ENCODE measurements around the gene GNB2.
A peak's percentile ranks its signal among the peaks of the same experiment; 100 is the strongest.

The GNB2 gene

DNA sequence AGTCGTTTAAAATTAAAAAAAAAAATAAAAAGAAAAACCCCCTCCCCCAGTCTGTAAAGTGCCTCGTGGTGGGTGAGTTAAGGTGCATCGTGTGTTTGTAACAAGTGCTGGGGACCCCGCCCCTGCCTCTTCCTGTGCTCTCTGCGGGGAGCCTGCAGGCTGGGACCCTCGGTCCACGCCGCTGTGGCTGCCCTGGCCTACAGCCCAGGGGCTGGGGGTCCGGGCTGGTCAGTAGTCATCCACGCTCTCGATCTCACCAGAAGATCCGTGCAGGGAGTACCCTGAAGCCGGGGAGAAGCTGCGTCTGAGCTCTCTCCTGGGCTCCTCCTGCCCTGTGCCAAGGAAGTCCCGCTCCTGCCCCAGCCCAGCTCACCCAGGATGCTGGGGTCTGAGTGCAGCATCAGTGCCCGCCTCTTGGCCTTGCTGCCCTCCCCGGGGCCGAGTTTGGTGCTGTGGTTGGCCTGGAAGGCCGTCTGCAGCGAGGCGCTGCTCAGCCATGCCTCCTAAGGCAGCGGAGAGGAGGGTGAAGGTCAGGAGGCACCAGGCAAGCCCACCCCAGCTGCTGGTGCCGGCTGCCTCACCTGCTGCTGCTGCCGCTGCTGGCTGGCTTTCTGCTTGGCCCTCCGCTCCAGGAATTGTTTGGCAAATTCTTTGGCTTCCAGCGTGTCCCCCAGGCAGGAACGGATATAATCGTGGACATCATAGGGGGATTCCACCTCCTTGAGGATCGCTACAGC is 8.1 kb downstream of the GNB2 start:
- DNase-seq (ENCODE audit: low read depth), result no peak

DNA sequence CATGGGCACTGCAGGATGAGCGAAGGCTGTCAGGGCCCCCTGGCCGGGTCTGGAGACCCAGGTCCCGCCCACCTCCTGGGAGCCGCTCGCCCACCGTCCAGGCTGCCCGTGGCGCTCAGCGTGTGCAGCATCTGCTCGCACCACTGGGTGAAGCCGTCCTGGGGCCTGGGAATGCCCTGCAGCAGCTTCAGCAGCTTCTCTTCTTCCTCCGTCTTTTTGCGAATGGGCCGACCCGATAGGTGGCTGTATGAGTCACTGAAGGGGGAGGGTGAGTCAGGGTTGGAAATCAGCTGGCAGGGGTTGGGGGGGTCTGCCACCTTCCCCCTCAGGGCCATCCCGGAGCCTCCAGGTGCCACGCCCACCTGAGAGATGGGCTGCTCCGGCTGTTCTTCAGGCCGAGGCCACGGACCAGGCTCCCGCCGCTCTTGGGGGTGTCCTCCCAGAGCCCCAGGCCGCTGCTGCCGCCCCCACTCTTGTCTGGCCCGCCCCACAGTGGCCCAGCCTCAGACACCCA is 8.7 kb downstream of the GNB2 start:
- DNase-seq (ENCODE audit: low read depth), result no peak

DNA sequence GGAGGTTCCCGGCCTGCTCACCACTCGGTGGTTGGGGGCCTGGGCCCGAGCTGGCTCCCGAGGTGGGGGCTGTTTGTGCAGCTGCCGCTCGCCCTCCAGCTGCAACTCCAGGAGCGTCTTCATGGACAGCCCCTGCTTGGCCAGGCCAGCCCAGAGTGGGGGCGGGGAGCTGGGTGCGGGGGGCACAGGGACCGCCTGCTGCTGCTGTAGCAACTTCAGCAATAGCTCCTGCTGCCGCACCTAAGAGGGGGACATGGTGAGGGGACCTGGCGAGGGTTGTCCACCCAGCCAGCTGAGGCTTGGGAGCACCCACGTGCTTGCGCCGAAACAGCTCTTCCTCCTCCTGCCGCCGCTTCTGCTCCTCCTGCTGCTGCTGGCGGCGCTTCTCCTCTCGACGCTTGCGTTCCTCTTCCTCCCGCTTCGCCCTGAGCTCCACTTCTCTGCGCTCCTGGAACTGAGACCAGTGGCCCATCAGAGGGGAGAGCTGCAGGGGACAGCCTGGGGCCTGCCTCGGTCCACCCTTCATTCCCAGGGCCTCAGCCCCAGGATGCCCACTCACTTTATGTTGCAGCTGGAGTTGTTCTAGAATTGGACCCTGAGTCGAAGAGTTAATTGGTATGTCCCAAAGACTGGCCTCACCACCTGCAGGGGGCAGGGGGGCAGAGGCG is 9.6 kb downstream of the GNB2 start:
- DNase-seq (ENCODE audit: low read depth), result no peak

DNA sequence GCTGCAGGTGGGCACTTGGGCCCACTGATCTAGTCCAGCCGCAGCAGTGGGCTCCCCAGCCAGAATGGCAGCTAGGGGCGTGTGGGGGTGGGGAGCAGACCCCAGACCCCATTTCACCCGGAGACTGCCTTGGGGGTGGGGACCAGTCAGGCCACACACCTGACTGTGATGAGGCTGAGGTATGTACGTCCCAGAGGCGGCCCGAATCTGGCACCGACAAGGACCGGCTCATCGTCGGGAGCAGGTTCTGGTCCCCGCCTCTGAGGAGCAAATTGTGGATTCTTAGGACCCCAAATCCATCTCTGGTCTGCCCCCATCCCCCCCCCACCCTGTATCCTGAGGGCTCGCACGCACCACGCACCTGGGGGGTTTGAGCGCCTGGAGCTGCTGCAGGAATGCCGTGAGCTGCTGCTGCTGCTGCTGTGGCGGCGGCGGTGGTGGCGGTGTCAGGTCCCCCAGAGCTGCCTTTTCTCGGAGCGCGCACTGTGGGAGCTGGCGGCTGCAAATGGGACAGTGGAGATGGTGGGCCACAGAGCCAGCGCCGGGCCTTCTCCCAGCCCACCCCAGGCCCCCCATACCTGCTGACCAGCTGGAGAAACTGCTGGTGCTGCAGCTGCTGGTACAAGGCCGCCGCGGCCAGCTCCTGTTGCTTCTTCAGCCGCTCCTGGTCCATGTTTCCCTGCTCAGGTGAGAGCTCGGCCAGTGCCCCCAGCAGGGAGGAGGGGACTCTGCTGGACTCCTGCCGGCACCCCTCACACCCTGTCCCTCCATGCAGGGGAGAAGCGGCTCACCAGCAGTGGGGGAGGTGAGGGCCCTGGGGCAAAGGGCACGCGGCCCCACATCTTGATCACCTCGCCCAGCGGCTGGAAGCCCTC is 10.4 kb downstream of the GNB2 start:
- no peak for DNase-seq (ENCODE audit: low read depth)

DNA sequence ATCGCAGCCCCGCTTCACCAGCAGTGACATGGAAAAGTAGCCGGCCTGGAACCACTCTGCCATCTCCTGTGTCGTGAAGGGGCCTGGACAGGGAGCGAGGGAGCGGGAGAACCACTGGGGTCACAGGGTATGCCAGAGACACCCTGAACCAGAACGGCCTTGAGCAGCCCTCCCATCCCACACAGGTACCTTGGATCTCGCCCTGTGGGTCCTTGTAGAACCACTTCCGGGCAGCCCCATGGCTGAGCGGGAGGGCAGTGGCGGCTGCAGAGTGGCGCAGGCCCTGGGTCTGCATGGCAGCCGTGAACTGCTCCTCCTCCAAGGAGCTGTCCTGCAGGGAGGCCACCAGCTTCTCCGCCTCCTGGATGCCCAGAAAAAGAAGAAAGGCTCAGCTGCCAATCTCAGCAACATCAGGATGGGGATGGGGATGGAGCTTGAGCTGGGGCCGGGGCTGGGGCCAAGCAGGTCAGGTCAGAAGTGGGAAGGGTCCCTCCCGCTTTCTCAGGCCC is 11.0 kb downstream of the GNB2 start:
- DNase-seq (ENCODE audit: low read depth), result no peak

DNA sequence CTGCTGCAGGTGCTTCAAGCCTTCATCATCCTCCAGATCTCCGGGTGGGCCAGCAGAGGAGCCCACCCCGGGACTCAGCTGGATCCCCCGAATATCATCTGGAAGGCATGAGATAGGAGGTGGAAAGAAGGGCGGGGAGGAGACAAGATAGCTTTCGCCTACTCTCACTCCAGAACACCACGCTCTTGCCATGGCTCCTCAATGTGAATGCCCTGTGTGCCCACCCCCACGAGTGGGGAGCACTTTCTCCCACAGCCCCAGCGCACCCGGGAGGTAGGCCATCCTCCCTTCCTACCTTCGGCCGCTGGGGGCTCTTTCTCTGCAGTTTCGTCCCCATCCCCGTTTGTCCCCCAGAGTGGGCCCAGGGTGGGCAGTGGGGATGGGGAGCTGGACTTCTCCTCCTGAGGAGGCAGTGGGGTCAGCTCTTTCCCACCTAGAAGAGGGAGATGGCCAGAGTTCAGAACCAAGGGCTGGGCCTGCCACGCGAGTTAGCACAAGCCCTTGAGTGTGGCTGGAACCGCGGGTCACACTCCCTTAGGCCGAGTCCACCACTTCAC is 11.6 kb downstream of the GNB2 start:
- DNase-seq (ENCODE audit: low read depth), result no peak

DNA sequence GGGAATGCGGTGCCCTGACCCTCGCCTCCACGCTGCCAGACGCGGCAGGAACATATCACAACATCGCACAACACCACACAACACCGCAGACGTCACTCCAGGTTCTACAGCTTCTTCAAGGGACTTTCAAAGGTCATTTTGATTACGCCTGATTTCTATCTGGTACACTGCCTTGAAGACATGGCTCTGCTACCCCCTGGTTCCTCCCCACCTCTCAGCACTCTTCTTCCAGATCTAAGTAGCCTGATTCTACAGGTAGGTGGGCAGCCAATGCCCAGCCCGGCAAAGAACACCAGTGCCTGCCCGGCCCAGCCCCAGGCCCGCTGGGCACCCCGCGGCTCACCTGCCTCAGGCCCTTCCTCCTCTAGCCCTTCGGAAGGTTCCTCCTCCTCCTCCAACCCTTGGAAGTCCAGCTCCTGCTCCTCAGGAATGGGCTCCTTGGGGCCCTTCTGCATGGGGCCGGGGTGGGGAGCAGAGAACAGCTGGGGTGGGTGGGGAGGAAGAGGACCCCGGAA is 12.1 kb downstream of the GNB2 start:
- no peak for DNase-seq (ENCODE audit: low read depth)

DNA sequence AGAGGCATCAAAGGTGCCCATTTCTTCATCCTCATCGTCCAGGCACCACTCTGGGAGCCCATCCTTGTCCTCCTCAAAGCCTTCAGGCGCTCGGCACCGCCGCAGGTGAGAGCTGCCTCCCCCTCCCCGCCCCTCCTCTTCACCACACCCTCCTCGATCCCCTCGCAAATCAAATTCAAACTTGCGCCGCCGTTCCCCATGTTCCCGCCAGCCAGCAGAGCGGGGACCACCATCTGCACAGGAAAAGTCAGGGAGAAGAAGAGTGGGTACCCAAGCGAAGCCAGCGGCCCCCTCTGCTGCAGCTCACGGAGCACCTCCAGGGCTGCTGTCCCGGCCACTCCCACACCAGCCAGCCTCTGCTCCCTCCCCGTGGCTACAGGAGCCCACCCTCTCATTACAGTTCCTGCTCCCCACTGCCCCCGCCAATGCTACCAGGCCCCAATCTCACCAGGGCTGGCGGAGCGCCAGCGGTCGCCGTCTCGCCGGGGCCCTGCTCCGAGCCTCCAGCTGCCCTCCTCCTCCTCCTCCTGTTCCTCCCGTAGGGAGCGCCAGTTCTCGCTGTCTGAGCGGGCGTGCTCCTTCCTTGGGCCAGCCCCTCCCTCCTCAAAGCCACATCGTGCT is 12.8 kb downstream of the GNB2 start:
- no peak for DNase-seq (ENCODE audit: low read depth)

DNA sequence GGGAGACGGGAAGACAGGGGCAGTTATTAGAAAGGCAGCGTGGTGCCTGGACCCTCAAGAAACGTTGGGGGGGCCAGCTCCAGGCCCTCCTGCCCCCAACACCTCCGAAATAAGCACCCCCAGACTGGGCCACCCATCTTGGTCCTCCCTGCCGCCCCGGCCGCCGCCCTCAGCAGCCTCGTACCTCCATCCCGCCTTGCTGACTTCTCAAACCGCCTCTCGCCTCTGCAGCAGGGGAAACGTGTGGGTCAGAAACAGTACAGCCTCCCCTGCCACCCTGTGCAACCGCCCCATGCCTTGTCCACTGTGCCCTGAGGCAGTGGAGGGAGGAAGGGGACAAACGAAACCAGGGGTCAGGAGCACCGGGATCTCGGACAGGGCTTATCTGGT is 13.3 kb downstream of the GNB2 start:
- no peak for DNase-seq (ENCODE audit: low read depth)

DNA sequence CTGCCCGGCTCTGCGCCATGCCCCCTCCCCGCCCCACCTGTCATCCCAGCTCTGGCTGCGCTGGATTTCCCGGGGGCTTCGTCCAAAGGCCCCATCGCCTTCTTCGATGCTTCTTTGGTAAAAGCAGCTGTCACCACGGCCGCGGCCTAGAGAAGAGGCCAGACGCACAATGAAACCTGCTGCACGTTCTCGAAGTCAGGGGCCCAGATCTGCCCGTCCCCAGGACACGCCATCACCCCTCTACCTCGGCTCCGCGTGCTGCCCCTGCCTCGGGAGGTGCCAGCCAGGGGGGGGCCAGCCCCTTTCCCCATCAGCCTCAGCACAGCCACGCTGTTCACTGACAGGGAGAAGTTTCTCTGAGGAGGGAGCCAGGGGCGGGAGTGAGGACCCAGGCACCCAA is 13.7 kb downstream of the GNB2 start:
- no peak for DNase-seq (ENCODE audit: low read depth)

DNA sequence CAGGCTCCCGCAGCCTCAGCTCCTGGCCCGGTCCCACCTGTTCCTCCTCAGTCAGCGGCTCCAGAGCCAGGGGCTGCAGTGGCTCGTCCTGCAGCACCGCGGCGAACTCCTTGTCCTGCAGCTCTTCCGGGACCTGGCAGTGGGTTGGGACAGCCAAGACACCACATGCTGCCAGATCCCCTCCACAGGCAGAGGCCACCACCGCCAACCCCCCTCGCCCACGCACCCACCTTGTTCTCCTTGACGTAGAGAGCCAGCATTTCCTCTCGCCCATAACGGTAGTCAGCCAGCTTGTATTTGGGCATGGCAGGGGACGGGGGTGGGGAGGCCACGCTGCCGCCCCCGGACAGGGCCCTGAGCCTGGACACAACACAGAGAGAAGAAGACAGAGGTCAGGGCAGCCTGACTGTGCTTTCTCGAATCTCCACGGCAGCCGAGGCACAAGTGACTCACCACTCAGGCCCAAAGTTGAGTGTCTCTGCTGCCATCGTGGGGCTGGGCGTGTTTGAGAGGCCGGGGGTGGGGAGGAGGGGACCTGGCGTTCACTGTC is 14.3 kb downstream of the GNB2 start:
- no peak for DNase-seq (ENCODE audit: low read depth)

DNA sequence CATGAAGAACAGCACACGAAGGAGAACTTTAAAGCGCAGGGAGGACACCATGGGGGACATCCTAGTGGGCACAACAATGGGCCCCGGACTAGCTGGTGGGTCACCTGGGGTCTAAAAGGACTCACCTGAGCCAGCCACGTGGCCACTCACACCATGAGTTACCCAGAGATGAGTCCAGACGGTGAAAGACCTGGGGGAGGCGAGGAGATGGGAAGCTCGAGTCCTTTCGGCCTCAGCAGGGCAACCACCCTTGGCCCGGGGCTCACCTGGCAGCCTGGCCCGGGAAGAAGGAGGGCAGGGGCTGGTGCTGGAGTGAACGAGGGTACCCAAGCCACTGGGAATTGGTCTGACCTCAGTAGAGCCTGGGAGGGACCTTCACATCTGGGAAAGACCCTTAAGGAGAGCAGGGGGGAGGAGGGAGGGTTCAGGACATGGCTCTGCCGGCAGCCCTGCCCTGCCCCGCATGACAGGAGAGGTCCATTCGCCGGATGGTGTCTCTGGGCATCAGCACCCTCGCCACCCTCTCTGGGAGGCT is 14.9 kb downstream of the GNB2 start:
- DNase-seq (ENCODE audit: low read depth), result no peak

DNA sequence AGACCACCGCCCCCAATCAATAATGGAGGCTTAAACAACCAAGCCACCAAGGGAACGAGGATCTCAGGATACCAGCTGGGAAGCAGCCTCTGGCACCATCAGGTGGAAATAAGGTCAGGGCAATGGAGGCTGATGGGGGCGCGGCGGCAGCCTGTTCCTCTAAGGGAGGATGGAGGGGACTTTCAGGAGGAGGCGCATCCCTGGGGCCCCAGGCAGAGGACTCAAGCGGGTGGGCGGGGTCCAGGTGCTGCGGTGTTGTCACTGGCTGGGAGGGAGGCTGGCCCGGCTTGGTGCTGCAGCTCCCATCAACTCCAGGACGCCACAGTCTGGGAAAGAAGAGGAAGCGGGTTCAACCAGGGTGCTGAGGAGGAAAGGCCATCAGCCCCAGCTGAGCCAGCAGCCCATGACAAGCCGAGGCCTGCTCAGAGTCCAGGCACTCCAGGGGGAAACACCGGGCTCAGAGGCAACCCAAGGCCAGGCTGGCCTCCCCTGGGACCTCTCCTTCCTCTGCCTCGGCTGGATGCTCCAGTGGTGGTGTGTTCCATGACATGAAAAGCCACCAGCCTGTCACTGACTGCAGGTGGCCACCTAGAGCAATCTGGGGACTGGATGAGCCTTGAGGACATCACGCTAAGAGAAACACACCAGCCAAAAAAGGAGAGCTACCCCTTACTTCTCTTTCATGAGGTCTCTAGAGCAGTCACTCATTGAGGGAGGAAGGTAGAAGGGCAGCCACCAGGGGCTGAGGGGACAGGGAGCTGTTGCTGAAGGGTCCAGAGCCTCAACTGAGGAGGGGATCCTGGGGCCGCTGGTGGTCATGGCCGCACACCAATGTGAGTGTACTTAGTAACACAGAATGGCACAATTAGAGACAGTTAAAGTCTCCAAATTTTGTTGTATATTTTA is 15.9 kb downstream of the GNB2 start:
- no peak for DNase-seq (ENCODE audit: low read depth)

DNA sequence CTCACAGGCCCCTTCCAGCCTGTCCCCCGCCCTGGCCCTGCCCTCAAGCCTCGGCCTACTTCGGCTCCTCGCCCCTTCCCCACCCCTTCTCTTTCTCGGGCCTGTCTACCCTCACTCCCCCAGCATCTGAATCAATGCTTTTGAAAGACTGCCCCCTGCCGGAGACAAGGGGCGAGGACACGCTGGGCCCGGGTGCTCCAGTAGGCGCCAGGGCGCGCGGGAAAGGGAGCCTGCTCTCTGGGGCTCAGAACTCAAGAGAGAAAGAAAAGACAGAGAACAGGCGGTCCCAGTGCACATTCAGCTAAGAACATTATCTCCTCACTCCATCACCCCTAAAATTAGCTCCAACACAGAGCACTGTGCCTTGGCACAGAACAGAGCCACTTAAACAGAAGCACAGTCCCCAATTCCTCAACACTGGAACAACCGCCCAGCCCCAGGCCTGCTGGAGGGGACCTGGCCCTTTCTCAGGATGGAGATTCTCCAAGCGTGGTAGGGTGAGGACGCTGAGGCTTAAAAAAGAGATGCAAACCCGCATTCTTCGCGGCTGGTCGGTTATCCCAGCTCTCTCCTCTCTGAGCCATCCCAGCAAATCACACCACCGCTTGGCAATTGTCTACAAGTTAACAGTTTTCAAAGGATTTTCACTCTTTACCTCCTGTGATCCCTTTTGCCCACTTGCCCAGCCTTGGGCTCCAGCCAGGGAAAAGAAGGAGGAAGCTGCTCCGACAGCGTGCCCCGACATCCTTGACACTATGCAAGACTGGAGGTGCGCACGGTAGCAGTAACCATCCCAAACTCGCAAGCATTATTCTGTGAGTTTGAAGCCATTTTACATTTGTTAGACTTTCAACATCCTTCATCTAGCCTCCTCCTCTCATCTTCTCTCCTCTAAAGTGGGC is 18.4 kb downstream of the GNB2 start:
- DNase-seq (ENCODE audit: low read depth), result peak; percentile 50

DNA sequence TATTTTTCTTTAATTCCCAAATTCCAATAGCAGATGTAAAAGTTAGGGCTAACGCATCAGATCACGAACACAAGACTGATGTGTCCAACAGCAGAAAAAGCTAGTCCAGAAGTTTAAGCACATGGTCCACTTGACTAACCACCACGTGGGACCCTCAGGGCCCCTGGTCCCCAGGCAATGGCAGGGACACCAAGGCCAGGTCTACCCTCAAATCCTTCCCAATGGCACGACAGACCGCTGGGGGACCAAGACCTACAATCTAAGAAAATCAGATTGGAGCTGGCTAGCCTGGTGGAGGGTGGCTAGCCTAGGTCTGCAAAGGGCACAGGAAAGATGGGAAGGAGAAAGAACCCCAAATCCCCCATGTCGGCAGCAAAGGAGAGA is 19.0 kb downstream of the GNB2 start:
- no peak for DNase-seq (ENCODE audit: low read depth)

DNA sequence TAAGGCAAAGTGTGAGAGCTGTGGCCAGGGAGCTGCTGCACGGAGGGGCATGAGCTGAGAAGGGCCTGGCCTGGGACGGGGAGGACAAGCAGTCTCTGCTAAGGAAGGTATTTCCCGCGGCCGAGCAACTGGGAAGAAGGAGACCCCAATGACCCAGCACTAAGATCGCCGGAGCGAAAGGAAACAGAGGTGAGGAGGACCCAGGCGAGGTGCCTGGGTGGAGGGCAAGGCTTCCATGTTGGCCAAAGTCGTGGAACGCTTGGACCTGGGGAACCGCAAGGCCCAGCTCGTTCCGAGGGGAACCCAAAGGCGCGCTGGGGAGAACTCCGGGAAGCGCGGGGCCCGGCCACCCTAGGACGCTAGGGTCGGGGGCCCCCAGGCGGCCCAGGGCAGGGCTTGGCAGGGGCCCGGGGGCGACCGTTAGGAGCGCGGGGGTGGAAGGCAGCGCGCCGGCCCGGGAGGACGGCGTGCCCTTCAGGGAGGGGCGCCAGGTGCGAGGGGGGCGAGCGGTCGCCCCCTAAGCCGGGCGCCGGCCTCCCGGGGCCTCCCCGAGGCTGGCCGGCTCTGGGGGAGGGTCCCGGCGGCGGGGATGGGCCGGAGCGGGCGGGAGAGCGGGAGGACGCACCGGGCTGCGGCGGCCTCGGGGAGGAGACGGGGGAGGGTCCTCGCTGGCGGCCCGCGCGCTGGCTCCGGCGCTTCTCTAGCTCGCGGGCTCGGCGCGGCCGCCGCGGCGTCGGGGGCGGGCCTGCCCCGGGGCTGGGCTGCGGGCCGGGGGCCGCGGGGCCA is 20.0 kb downstream of the GNB2 start:
- no peak for DNase-seq (ENCODE audit: low read depth)

DNA sequence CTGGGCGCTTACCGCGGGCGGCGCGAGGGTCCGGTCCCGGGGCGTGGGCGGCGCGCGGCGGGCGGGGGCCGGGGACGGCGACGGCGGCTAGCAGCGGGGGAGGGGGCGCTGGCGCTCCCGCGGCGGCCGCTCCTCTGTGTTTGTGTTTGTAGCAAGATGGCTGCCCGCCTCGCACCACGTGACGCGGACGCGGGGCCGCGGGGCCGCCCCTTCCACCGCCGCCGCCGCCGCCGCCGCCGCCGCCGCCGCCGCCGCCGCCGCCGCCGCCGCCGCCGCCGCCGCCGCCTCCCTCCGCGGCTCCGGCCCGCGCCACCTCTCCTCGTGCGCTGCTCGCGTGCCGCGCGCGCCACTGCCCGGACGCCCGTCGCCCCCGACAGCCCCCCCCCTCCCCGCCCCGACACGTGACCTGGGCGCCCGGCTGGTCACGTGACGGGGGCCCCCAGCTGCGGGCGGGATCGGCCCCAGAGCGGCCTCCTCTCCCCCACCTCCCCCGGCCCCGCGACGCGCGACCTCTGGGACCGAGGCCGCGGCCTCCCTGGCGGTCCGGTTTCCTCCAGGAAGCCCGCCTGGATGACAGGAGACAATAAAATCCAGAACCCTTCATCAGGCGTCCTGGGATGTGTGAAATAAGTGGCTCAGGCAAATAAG is 20.7 kb downstream of the GNB2 start, which contains the start of gene GIGYF1:
TSS of gene GIGYF1 (minus strand) at position 153 of the 648 bp plus-strand sequence. CDS start 6,012 bp downstream, outside the sequence.
- no peak for DNase-seq (ENCODE audit: low read depth)
